Inflammatory macrophage treated with lipopolysaccharide for 4 hours (primary cell): ENCODE data around the gene DCUN1D1.
A peak's percentile ranks its signal among the peaks of the same experiment; 100 is the strongest.

Experiments used
- DNase-seq: peaks from one replicate; pipeline ENCODE4 v3.0.0-alpha.2; 2020

Gene DCUN1D1

GRCh38 chr3:182971637-182972036 lies 8.7 kb downstream of the DCUN1D1 start:
- no peak for DNase-seq

- no peak for DNase-seq
Observed at GRCh38 chr3:182970811-182971418, 9.4 kb downstream of the DCUN1D1 start.

- DNase-seq = no peak
Observed at GRCh38 chr3:182969853-182970252, 10.5 kb downstream of the DCUN1D1 start.

GRCh38 chr3:182969277-182969676 lies 11.1 kb downstream of the DCUN1D1 start:
- peak; percentile 62 for DNase-seq

- DNase-seq = peak; percentile 66
Observed at GRCh38 chr3:182967218-182968204, 12.8 kb downstream of the DCUN1D1 start.

DNA sequence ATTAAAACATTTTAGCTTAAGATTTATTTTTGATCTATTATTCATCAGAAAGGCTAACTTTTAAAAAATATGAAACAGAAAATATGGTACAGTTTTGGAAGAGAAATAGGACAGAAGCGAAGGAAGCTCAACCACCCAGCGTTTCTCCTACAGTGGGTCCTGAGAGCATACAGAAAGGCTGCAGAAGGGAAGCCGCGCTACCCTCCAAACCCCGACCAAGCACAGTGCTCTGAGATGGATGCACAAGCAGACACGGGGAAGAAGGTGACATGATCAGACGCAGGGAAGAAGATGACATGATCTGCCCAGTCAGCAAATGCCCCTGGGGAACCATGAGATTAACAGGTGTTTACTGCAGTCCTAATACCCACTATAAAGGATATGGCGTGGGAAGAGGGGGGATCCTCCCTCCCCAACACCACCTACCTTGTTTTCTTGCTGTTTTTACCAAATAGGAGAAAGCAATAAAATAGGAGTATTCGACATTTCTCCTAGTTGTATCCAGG lies 14.4 kb downstream of the DCUN1D1 start:
- DNase-seq = no peak

GRCh38 chr3:182964179-182964578 lies 16.2 kb downstream of the DCUN1D1 start:
- no peak for DNase-seq

DNA sequence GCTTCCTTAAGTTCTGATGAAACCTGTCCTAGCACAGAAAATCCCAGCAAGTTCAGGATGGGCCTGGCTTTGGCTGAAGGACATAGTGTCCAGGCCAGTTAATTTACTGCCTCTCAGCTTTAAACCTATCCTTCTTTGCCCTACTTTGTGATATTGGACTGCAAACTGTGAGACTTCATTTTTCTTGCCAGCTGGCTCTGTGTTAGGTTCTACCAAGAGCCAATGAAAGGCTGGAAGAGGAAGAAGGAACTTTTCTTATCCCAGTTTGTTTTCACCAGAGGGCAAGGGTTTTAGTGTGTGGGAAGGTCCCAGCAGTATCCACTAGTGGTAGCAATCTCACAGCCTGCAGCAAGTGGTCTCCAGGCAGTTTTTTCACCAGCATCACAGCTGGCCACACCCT lies 18.2 kb downstream of the DCUN1D1 start:
- no peak for DNase-seq

- DNase-seq = peak; percentile 41
Observed at GRCh38 chr3:182959474-182960350, 20.6 kb downstream of the DCUN1D1 start.

- no peak for DNase-seq
Observed at GRCh38 chr3:182957676-182958266, 22.6 kb downstream of the DCUN1D1 start.

DNA sequence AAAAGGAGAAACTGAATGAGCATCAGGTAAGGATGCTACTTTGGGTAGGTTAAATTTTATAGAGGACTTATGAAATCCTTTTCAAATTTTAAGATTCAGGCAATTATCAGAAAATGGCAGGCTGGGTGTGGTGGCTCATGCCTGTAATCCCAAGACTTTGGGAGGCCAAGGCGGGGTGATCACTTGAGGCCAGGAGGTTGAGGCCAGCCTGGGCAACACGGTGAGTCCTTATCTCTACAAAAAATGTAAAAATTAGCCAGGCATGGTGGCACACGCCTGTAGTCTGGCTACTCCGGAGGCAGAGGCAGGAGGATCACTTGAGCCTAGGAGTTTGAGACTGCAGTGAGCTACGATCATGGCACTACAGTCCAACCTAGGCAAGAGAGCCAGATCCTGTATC lies 23.1 kb downstream of the DCUN1D1 start:
- DNase-seq = no peak

- peak; percentile 78 for DNase-seq
Observed at GRCh38 chr3:182954553-182955235, 25.6 kb downstream of the DCUN1D1 start.

- no peak for DNase-seq
Observed at GRCh38 chr3:182949688-182950087, 30.6 kb downstream of the DCUN1D1 start.

- DNase-seq = peak; percentile 36
Observed at GRCh38 chr3:182948305-182948704, 32.0 kb downstream of the DCUN1D1 start.

DNA sequence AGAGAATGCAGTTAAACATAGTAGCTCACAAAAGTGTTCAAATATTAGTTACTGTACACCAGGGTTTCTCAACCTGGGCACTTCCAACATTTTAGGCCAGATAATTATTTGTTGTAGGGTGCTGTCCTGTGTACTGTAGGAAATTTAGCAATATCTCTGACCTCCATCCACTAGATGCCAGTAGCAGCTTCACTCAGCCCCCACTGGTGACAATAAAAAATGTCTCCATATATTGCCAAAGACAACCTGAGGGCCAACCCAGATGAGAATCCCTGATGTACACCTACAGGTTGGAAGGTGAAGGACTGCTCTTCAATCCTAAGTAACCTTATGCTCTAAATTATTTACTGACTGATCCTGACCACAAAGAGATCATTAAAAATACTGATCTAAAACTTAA lies 32.5 kb downstream of the DCUN1D1 start:
- peak; percentile 17 for DNase-seq

GRCh38 chr3:182941719-182942118 lies 38.6 kb downstream of the DCUN1D1 start:
- DNase-seq = no peak

GRCh38 chr3:182940266-182940808 lies 40.0 kb downstream of the DCUN1D1 start:
- DNase-seq = no peak

DNA sequence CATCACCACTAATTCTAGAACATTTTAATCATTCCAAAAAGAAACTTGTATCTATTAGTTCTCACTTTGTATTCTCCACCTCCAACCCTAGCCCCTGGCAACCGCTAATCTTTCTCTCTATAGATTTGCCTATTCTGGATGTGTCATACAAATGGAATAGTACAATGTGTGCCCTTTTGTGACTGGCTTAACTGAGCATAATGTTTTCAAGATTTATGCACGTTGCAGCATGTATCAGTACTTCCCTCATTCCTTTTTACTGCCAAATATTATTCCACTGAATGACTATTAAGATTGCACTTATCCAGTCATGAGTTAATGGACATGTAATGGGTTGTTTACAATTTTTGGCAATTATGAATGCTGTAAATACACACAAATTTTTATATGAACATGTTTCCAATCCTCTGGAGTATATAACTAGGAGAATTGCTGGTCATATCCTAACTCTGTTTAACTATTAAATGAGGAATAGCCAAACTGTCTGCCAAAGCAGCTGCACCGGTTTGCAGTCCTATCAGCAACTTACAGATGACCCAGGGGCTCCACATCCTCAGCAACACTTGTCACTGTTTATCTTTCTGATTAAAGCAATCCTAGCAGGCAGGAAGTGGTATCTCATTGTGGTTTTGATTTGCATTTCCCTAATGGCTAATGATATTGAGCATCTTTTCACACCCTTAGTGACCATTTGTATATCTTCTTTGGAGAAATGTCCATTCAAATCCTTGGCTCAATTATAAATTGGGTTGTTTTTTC lies 42.9 kb downstream of the DCUN1D1 start:
- DNase-seq = no peak

GRCh38 chr3:182936918-182937285 lies 43.4 kb downstream of the DCUN1D1 start:
- DNase-seq = peak; percentile 45

GRCh38 chr3:182936239-182936917 lies 44.0 kb downstream of the DCUN1D1 start:
- no peak for DNase-seq
